Mucosa of rectum (tissue), 2 donors: Measurements from ENCODE around the gene CAMK2D.

Experiments
- H3K27ac ChIP-seq, 2 donors: one replicate each; pipeline ENCODE4 v1.7.0; 2013; ENCODE audit warnings: inconsistent platforms in 2 of 2, low read depth in 2 of 2, low read length in 2 of 2
- H3K27me3 ChIP-seq, 2 donors: one replicate each; pipeline ENCODE4 v1.7.0; 2013; ENCODE audit warnings: low read length in 2 of 2; ENCODE audit not compliant: control insufficient read depth in 2 of 2, insufficient read depth in 2 of 2
- H3K36me3 ChIP-seq, 2 donors: one replicate each; pipeline ENCODE4 v1.7.0; 2013; ENCODE audit warnings: low read length in 2 of 2; ENCODE audit not compliant: control insufficient read depth in 2 of 2, insufficient read depth in 2 of 2
- H3K4me1 ChIP-seq, 2 donors: one replicate each; pipeline ENCODE4 v1.7.0; 2013; ENCODE audit warnings: low read length in 2 of 2, mild to moderate bottlenecking in 1 of 2; ENCODE audit not compliant: control insufficient read depth in 2 of 2, insufficient read depth in 2 of 2
- H3K4me3 ChIP-seq, 2 donors: one replicate each; pipeline ENCODE4 v1.7.0; 2013; ENCODE audit warnings: low read length in 2 of 2
- H3K9ac ChIP-seq, 2 donors: one replicate each; pipeline ENCODE4 v1.7.0; 2013; ENCODE audit warnings: low read length in 2 of 2, low read depth in 1 of 2, mild to moderate bottlenecking in 1 of 2
- H3K9me3 ChIP-seq, 2 donors: one replicate each; pipeline ENCODE4 v1.7.0; 2013; ENCODE audit warnings: low read length in 2 of 2; ENCODE audit not compliant: control insufficient read depth in 2 of 2
- donor health status: healthy.
- donor health status: Normal muscosa, but diverticular disease.

The CAMK2D gene

GRCh38 chr4:113653871-113654270 lies 107.7 kb downstream of the CAMK2D start:
- no peaks in the 10 kb centered on the region for H3K9me3 ChIP-seq
- H3K36me3 ChIP-seq, result no peaks in the 10 kb centered on the region
- no peaks in the 10 kb centered on the region for H3K27me3 ChIP-seq
- no peak overlapping the region for H3K4me3 ChIP-seq
- H3K4me1 ChIP-seq, result no peaks in the 10 kb centered on the region
- no peak overlapping the region for H3K9ac ChIP-seq
- H3K27ac ChIP-seq, result no peak overlapping the region

- Histone ChIP-seq H3K9me3 (no peaks in the 10 kb centered on the region), H3K4me1 (peaks cover 28 to 53% of the 10 kb centered on the region in 2 donors), H3K27me3 (no peaks in the 10 kb centered on the region), H3K4me3 (no peak overlapping the region), H3K36me3 (no peaks in the 10 kb centered on the region), H3K9ac (peak overlapping the region; percentile 15 to 36), H3K27ac (peak overlapping the region; percentile 76 to 90)
These were observed 115.1 kb downstream of the CAMK2D start for GRCh38 chr4:113646442-113646822.

GRCh38 chr4:113645771-113646441 lies 115.6 kb downstream of the CAMK2D start:
- H3K4me3 ChIP-seq, result peak overlapping the region; percentile 32 to 36
- H3K36me3 ChIP-seq, result no peaks in the 10 kb centered on the region
- no peaks in the 10 kb centered on the region for H3K27me3 ChIP-seq
- no peaks in the 10 kb centered on the region for H3K9me3 ChIP-seq
- peak overlapping the region; percentile 19 to 36 for H3K9ac ChIP-seq
- peaks cover 28 to 54% of the 10 kb centered on the region in 2 donors for H3K4me1 ChIP-seq
- peak overlapping the region; percentile 85 to 90 for H3K27ac ChIP-seq

- Histone ChIP-seq H3K4me1 (peaks cover 28 to 60% of the 10 kb centered on the region in 2 donors), H3K9me3 (no peaks in the 10 kb centered on the region), H3K27ac (peak overlapping the region; percentile 85 to 90), H3K27me3 (no peaks in the 10 kb centered on the region), H3K4me3 (no peak overlapping the region), H3K9ac (peak overlapping the region in 1 of 2 donors; percentile 19), H3K36me3 (no peaks in the 10 kb centered on the region)
These were observed 116.2 kb downstream of the CAMK2D start for GRCh38 chr4:113645288-113645687.

GRCh38 chr4:113644398-113644797 lies 117.1 kb downstream of the CAMK2D start:
- Histone ChIP-seq H3K9me3 (no peaks in the 10 kb centered on the region), H3K9ac (no peak overlapping the region), H3K4me3 (no peak overlapping the region), H3K4me1 (peaks cover 35 to 69% of the 10 kb centered on the region in 2 donors), H3K36me3 (no peaks in the 10 kb centered on the region), H3K27me3 (no peaks in the 10 kb centered on the region), H3K27ac (peak overlapping the region; percentile 85 to 90)

GRCh38 chr4:113643505-113643904 lies 118.0 kb downstream of the CAMK2D start:
- Histone ChIP-seq H3K4me1 (peaks cover 40 to 78% of the 10 kb centered on the region in 2 donors), H3K9ac (no peak overlapping the region), H3K27ac (peak overlapping the region in 1 of 2 donors; percentile 5), H3K36me3 (no peaks in the 10 kb centered on the region), H3K4me3 (no peak overlapping the region), H3K9me3 (no peaks in the 10 kb centered on the region), H3K27me3 (no peaks in the 10 kb centered on the region)

GRCh38 chr4:113641025-113641431 lies 120.5 kb downstream of the CAMK2D start:
- H3K27ac ChIP-seq, result peak overlapping the region; percentile 78 to 80
- H3K4me3 ChIP-seq, result peak overlapping the region in 1 of 2 donors; percentile 23
- peaks cover 41 to 84% of the 10 kb centered on the region in 2 donors for H3K4me1 ChIP-seq
- H3K36me3 ChIP-seq, result no peaks in the 10 kb centered on the region
- H3K9ac ChIP-seq, result peak overlapping the region; percentile 14 to 16
- H3K27me3 ChIP-seq, result no peaks in the 10 kb centered on the region
- H3K9me3 ChIP-seq, result no peaks in the 10 kb centered on the region

- no peaks in the 10 kb centered on the region for H3K27me3 ChIP-seq
- no peaks in the 10 kb centered on the region for H3K9me3 ChIP-seq
- H3K4me3 ChIP-seq, result no peak overlapping the region
- H3K27ac ChIP-seq, result peak overlapping the region; percentile 78 to 80
- peak overlapping the region in 1 of 2 donors; percentile 18 for H3K9ac ChIP-seq
- peaks cover 30 to 70% of the 10 kb centered on the region in 2 donors for H3K4me1 ChIP-seq
- H3K36me3 ChIP-seq, result no peaks in the 10 kb centered on the region
These were observed 122.2 kb downstream of the CAMK2D start for GRCh38 chr4:113639326-113639725.

- peak overlapping the region in 1 of 2 donors; percentile 3 for H3K27ac ChIP-seq
- no peaks in the 10 kb centered on the region for H3K9me3 ChIP-seq
- peaks cover 22 to 61% of the 10 kb centered on the region in 2 donors for H3K4me1 ChIP-seq
- no peaks in the 10 kb centered on the region for H3K36me3 ChIP-seq
- no peak overlapping the region for H3K4me3 ChIP-seq
- H3K9ac ChIP-seq, result no peak overlapping the region
- no peaks in the 10 kb centered on the region for H3K27me3 ChIP-seq
These were observed 123.0 kb downstream of the CAMK2D start for GRCh38 chr4:113638562-113638832.

GRCh38 chr4:113637823-113638561 lies 123.5 kb downstream of the CAMK2D start:
- Histone ChIP-seq H3K9ac (no peak overlapping the region), H3K9me3 (no peaks in the 10 kb centered on the region), H3K27me3 (no peaks in the 10 kb centered on the region), H3K27ac (peak overlapping the region in 1 of 2 donors; percentile 3), H3K4me1 (peaks cover 21 to 56% of the 10 kb centered on the region in 2 donors), H3K36me3 (no peaks in the 10 kb centered on the region), H3K4me3 (no peak overlapping the region)
